HepG2 (cell line): ENCODE results near the gene EPHA1. TPM values are rescaled to one million over a fixed set of nuclear protein-coding genes. Genes with fewer than 3 reads are reported as not detected.
"Not testable (repeated sequence)": the region's sequence is repeated elsewhere in the genome, so short reads cannot be mapped to it uniquely, and the experiment has no call there.

Experiments used
- ATAC-seq: fragments of 200-7000 bp; cut with Tn5 transposase; 3 replicates; pipeline ENCODE4 v1.9.1; 2020; ENCODE audit warnings: mild to moderate bottlenecking, moderate library complexity
- BruUV-seq: library from RNA; stranded (reverse); fragments of 400-500 nt; replicated peaks from 2 replicates; lab custom pipeline; 2021; lab: Mats Ljungman, UMichigan
- CTCF ChIA-PET: fragments of 300-600 bp; formaldehyde crosslinking; extraction: SDS; loops from one replicate; lab custom pipeline; 2021; ENCODE audit warnings: low total read pairs, inconsistent platforms, low intra/inter-chr PET ratio; lab: Yijun Ruan, JAX
- POLR2A ChIA-PET: fragments of 350-600 bp; sonication (Branson Sonifier 250); formaldehyde crosslinking; loops from one replicate; lab custom pipeline; 2020; ENCODE audit warnings: antibody characterized with exemption, inconsistent platforms; lab: Yijun Ruan, JAX
- DNase-seq: peaks from one replicate; pipeline ENCODE4 v3.0.0-alpha.2; 2015; ENCODE audit warnings: low spot score
- FAIRE-seq: peaks from 3 replicates; lab custom pipeline; 2011; peaks lifted over from hg19 to GRCh38; lab: Jason Lieb, UNC
- H2AFZ ChIP-seq: one replicate; pipeline ENCODE4 v1.6.1; 2011; ENCODE audit warnings: low read length, inconsistent platforms
- H3K27ac ChIP-seq: fragments of 300-600 bp; 3 replicates; pipeline ENCODE4 v1.8.0; 2011; ENCODE audit warnings: mixed run types, mild to moderate bottlenecking, mixed read lengths, low read length, inconsistent platforms; ENCODE audit not compliant: insufficient read depth; ENCODE audit errors: extremely low read length
- H3K27me3 ChIP-seq, 2 experiments: fragments of 200-600 bp in 1 of 2; 2 replicates in 1 of 2; 3 replicates in 1 of 2; pipeline versions ENCODE4 v1.6.0 to v1.8.0; 2011; ENCODE audit warnings: low read length in 2 of 2, mild to moderate bottlenecking in 2 of 2, moderate library complexity in 2 of 2, inconsistent platforms in 1 of 2; ENCODE audit not compliant: insufficient read depth in 2 of 2, control insufficient read depth in 1 of 2
- H3K36me3 ChIP-seq, 2 experiments: fragments of 200-600 bp in 1 of 2; replicated peaks in 1 of 2; 2 replicates in 1 of 2; 3 replicates in 1 of 2; pipeline versions ENCODE4 v1.5.1 to v1.8.0; 2011; ENCODE audit warnings: low read length in 2 of 2, inconsistent platforms in 1 of 2; ENCODE audit not compliant: insufficient read depth in 2 of 2, control insufficient read depth in 1 of 2
- H3K4me1 ChIP-seq: 2 replicates; pipeline ENCODE4 v1.5.1; 2012; ENCODE audit warnings: low read length, inconsistent platforms; ENCODE audit not compliant: insufficient read depth
- H3K4me2 ChIP-seq: 2 replicates; pipeline ENCODE4 v1.6.0; 2011; ENCODE audit warnings: low read depth, low read length, inconsistent platforms
- H3K4me3 ChIP-seq, 3 experiments: fragments of 200-600 bp in 1 of 3; sonication (generic), shearing (Covaris generic) in 1 of 3; replicated peaks in 1 of 3; 2 replicates each; pipeline ENCODE4 v1.5.1; 2011 to 2016; ENCODE audit warnings: low read length in 3 of 3, inconsistent platforms in 2 of 3, low read depth in 2 of 3, mild to moderate bottlenecking in 2 of 3, control low read depth in 1 of 3, mixed read lengths in 1 of 3; ENCODE audit not compliant: insufficient read depth in 1 of 3
- H3K79me2 ChIP-seq: one replicate; pipeline ENCODE4 v1.6.1; 2011; ENCODE audit warnings: low read length, inconsistent platforms; ENCODE audit not compliant: insufficient read depth
- H3K9ac ChIP-seq: 2 replicates; pipeline ENCODE4 v1.6.0; 2011; ENCODE audit warnings: mild to moderate bottlenecking, low read depth, low read length, inconsistent platforms; ENCODE audit not compliant: insufficient read depth
- H3K9me3 ChIP-seq: 2 replicates; pipeline ENCODE4 v1.5.1; 2012; ENCODE audit warnings: mild to moderate bottlenecking, low read length
- H4K20me1 ChIP-seq: 2 replicates; pipeline ENCODE4 v1.6.0; 2011; ENCODE audit warnings: inconsistent platforms, mild to moderate bottlenecking, low read length, moderate library complexity; ENCODE audit not compliant: insufficient read depth
- CAMTA2 ChIP-seq: sonication (generic); formaldehyde crosslinking; IDR thresholded peaks from 2 replicates; pipeline ENCODE4 v1.4.0; 2020; ENCODE audit warnings: mild to moderate bottlenecking, missing genetic modification reagents, borderline replicate concordance
- CREM ChIP-seq, 2 experiments: sonication (generic) in 1 of 2; formaldehyde crosslinking in 1 of 2; IDR thresholded peaks; 2 replicates each; pipeline versions ENCODE4 v1.4.0 to v1.6.1; 2016 to 2020; ENCODE audit warnings: antibody characterized with exemption in 1 of 2, mild to moderate bottlenecking in 1 of 2, missing genetic modification reagents in 1 of 2
- HIC2 ChIP-seq: sonication (generic); formaldehyde crosslinking; IDR thresholded peaks from 2 replicates; pipeline ENCODE4 v1.9.0; 2022; ENCODE audit warnings: low read depth, missing genetic modification reagents
- PLSCR1 ChIP-seq: sonication (generic); formaldehyde crosslinking; IDR thresholded peaks from 2 replicates; pipeline ENCODE4 v1.5.0; 2020; ENCODE audit warnings: missing genetic modification reagents, mild to moderate bottlenecking, borderline replicate concordance
- TAF1 ChIP-seq: sonication (generic); formaldehyde crosslinking; IDR thresholded peaks from 2 replicates; pipeline ENCODE4 v1.4.0; 2020; ENCODE audit warnings: missing genetic modification reagents
- ZNF33A ChIP-seq: sonication (generic); formaldehyde crosslinking; IDR thresholded peaks from 2 replicates; pipeline ENCODE4 v1.5.1; 2020; ENCODE audit warnings: missing genetic modification reagents, mild to moderate bottlenecking, moderate library complexity, borderline replicate concordance
- ZNF678 ChIP-seq: sonication (generic); formaldehyde crosslinking; IDR thresholded peaks from 2 replicates; pipeline ENCODE4 v1.4.0; 2020; ENCODE audit warnings: mild to moderate bottlenecking, missing genetic modification reagents
- ZNF790 ChIP-seq: sonication (generic); formaldehyde crosslinking; IDR thresholded peaks from 2 replicates; pipeline ENCODE4 v1.8.0; 2022; ENCODE audit warnings: missing genetic modification reagents, mild to moderate bottlenecking, borderline replicate concordance
- WGBS: methylation state at CpG from one replicate; pipeline ENCODE4 v1.1.6; 2017; ENCODE audit warnings: low lambda C conversion rate; 5-methylcytosine and 5-hydroxymethylcytosine counted together
- in situ Hi-C: cut with HindIII; loops from 2 replicates; pipeline ENCODE4 v1.10.0; 2017; ENCODE audit warnings: low pct_unique_long_range_greater_than_20kb; ENCODE audit not compliant: extremely low pct_ligation_motif_present
- intact Hi-C: fragments of 100-400 bp; cut with micrococcal nuclease; formaldehyde crosslinking; loops from one replicate; pipeline ENCODE4 v1.10.0; 2022; ENCODE audit not compliant: unreplicated experiment
- polyA plus RNA-seq, 8 experiments: library from polyadenylated mRNA; depleted of rRNA in 3 of 8; stranded (reverse) in 7 of 8; unstranded in 1 of 8; fragments of >200 nt; fragmentation: Illumina TruSeq in 4 of 8; extraction: Trizol in 4 of 8; gene quantifications; 2 replicates each; pipeline versions ENCODE4 v1.2.1 to v1.2.3, GENCODE V29; 2011 to 2016; ENCODE audit warnings: low read depth in 4 of 8, missing spikeins in 1 of 8, mixed read lengths in 1 of 8; ENCODE audit not compliant: insufficient read depth in 1 of 8
- total RNA-seq, 5 experiments: library from RNA; depleted of rRNA; stranded (reverse); fragments of >200 nt; fragmentation: Illumina TruSeq; extraction: Trizol; gene quantifications; 2 replicates each; pipeline ENCODE4 v1.2.3, GENCODE V29; 2016; ENCODE audit warnings: low read depth in 1 of 5

Gene EPHA1
- total and polyA plus RNA-seq, 2 of the 13 experiments (the other 11 are each of a cell fraction or from before 2014, with no cell fraction given), result 4.6 to 17.1 TPM

- TF ChIP-seq CREM (IDR thresholded peaks at IDR 0.05) (no peak), CREM (CRISPR knock-in tag; IDR thresholded peaks at IDR 0.05) (no peak)
Observed at GRCh38 chr7:143415742-143416397, 7.2 kb upstream of the EPHA1 start (continued).

GRCh38 chr7:143415209-143415608 lies 6.6 kb upstream of the EPHA1 start:
- ChIA-PET POLR2A (interaction anchor here (1.5 kb wide), 1 partner anchor 152 kb away, joined by 3 read pairs; the partner anchor contains the start of gene GSTK1), CTCF (interaction anchor here (2.6 kb wide), 1 partner anchor 35 kb away, joined by 24 read pairs; the partner anchor contains the start of gene ZYX)
- H3K9ac ChIP-seq, H3K4me3 ChIP-seq, H3K79me2 ChIP-seq, FAIRE-seq, H4K20me1 ChIP-seq, H3K27ac ChIP-seq, H3K9me3 ChIP-seq, H3K4me2 ChIP-seq, ATAC-seq, DNase-seq, H2AFZ ChIP-seq, H3K36me3 ChIP-seq, intact Hi-C loops, BruUV-seq: not testable (repeated sequence)
- Histone ChIP-seq H3K27me3 (peaks cover 2 to 14% of the 10 kb centered on the region in 2 experiments; a peak in 3 of 5 replicates), H3K4me1 (peaks cover 15% of the 10 kb centered on the region)
- in situ Hi-C loops, result loop anchor here (5.0 kb wide), 2 partner anchors 33 to 93 kb away; partner anchors contain the start of gene ZYX
- 41% methylated on average over 7 of the region's 7 CpGs for WGBS

- 72% methylated on average over 8 of the region's 8 CpGs for WGBS
- Histone ChIP-seq H3K4me3 (no peak overlapping the region), H3K79me2 (no peaks in the 10 kb centered on the region), H2AFZ (no peak overlapping the region), H3K9ac (no peak overlapping the region), H3K36me3 (no peaks in the 10 kb centered on the region), H3K4me2 (no peak overlapping the region), H3K27me3 (peaks cover 0 to 10% of the 10 kb centered on the region in 2 experiments; a peak in 2 of 5 replicates), H4K20me1 (no peaks in the 10 kb centered on the region), H3K27ac (no peak overlapping the region), H3K9me3 (no peaks in the 10 kb centered on the region), H3K4me1 (peaks cover 31% of the 10 kb centered on the region)
- no peak for DNase-seq
- FAIRE-seq, result no peak
- no TSS peak for BruUV-seq
- ATAC-seq, result no peak
- TF ChIP-seq TAF1 (CRISPR knock-in tag), result no peak
- no peak for TF ChIP-seq ZNF678 (CRISPR knock-in tag)
- no peak for TF ChIP-seq HIC2 (CRISPR knock-in tag)
- TF ChIP-seq PLSCR1 (CRISPR knock-in tag), result no peak
- TF ChIP-seq CAMTA2 (CRISPR knock-in tag), result no peak
- TF ChIP-seq ZNF790 (CRISPR knock-in tag), result no peak
- no peak for TF ChIP-seq ZNF33A (CRISPR knock-in tag)
- in situ Hi-C loops (no loop called here), intact Hi-C loops (no loop called here)
- ChIA-PET CTCF (no interaction called here), POLR2A (no interaction called here)
Observed at GRCh38 chr7:143413123-143413522, 4.5 kb upstream of the EPHA1 start.
